ENCODE data around the gene PPP3R1. TPM values are rescaled to one million over a fixed set of nuclear protein-coding genes. Genes with fewer than 3 reads are reported as not detected.
A peak's percentile ranks its signal among the peaks of the same experiment; 100 is the strongest.

The PPP3R1 gene
- total and polyA plus RNA-seq, 2 experiments from 2014 or later = 7.9 to 49.6 TPM

DNA sequence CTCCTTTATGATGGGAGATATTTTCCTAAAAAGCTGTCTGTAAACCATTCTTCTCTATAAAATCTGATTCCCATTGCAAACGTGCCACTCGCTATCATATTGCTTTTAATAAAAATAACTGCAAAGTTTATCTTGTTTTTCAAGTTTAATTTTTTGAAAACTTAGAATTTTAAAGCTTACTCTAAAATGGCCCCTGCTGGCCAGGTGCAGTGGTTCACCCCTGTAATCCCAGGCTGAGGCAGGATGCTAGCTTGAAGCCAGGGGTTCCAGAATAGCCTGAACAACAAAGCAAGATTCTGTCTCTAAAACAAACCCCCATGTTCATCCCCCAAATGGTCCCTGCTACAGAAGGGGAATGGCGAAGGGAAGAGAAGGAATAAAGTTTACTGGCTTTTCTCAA is 41.9 kb upstream of the PPP3R1 start:
- no peak overlapping the region for H3K4me3 Mint-ChIP-seq
- Histone ChIP-seq H3F3A (replicated peaks; ENCODE audit: low read depth) (no peaks in the 10 kb centered on the region), H4K20me1 (replicated peaks; ENCODE audit: insufficient read depth) (no peaks in the 10 kb centered on the region), H3K4me1 (ENCODE audit: insufficient read depth) (no peaks in the 10 kb centered on the region), H2AFZ (no peak overlapping the region), H3K79me2 (replicated peaks; ENCODE audit: insufficient read depth) (no peaks in the 10 kb centered on the region), H3K4me2 (no peak overlapping the region), H3K36me3 (ENCODE audit: insufficient read depth) (no peaks in the 10 kb centered on the region), H3K4me3 (no peak overlapping the region), H3K27ac (ENCODE audit: low read depth) (no peak overlapping the region), H3K27me3 (ENCODE audit: insufficient read depth) (no peaks in the 10 kb centered on the region), H3K9me2 (ENCODE audit: insufficient read depth) (no peaks in the 10 kb centered on the region)
- no peaks in the 10 kb centered on the region for H3K4me1 Mint-ChIP-seq
- DNase-seq (ENCODE audit: low spot score) (peak; percentile 20), ATAC-seq (peak; percentile 70)
- H3K9me3 Mint-ChIP-seq = no peaks in the 10 kb centered on the region
- TF ChIP-seq ZNF331 (CRISPR knock-in tag; IDR thresholded peaks at IDR 0.05; ENCODE audit: low read depth) = no peak
- TF ChIP-seq, protein P1, sequence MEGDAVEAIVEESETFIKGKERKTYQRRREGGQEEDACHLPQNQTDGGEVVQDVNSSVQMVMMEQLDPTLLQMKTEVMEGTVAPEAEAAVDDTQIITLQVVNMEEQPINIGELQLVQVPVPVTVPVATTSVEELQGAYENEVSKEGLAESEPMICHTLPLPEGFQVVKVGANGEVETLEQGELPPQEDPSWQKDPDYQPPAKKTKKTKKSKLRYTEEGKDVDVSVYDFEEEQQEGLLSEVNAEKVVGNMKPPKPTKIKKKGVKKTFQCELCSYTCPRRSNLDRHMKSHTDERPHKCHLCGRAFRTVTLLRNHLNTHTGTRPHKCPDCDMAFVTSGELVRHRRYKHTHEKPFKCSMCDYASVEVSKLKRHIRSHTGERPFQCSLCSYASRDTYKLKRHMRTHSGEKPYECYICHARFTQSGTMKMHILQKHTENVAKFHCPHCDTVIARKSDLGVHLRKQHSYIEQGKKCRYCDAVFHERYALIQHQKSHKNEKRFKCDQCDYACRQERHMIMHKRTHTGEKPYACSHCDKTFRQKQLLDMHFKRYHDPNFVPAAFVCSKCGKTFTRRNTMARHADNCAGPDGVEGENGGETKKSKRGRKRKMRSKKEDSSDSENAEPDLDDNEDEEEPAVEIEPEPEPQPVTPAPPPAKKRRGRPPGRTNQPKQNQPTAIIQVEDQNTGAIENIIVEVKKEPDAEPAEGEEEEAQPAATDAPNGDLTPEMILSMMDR (conservative IDR thresholded peaks at IDR 0.05; ENCODE audit: low read depth in 2 of 2) = peak; percentile 6 to 40; a peak in 2 of 4 replicates
- no peak overlapping the region for H3K27ac Mint-ChIP-seq
- no peaks in the 10 kb centered on the region for H3K27me3 Mint-ChIP-seq (ENCODE audit: insufficient read depth, low read depth, poor library complexity)
- no peaks in the 10 kb centered on the region for H3K36me3 Mint-ChIP-seq (ENCODE audit: low read depth)

DNA sequence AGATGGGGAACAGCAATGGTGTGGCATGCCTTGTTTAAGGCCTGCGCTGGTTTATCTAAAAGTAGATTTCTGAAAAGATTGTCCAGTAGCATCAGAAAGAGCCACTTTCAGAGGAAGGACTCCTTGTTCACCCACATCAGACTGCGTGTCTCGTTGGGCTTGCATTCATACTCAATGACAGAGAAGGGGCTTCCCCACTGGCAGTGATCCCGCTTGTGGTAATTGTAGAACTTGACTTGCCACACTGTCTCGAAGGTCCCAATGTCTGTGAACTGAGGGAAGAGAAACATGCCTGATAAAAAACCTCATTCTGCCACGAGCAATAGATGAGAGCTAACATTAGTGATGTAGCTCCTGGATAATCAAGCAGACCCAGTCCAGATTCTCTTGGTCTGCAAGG is 41.4 kb upstream of the PPP3R1 start:
- DNase-seq (ENCODE audit: low spot score) = no peak
- no peak overlapping the region for H3K4me3 ChIP-seq
- H4K20me1 ChIP-seq (replicated peaks; ENCODE audit: insufficient read depth) = no peaks in the 10 kb centered on the region
- H3K9me2 ChIP-seq (ENCODE audit: insufficient read depth) = no peaks in the 10 kb centered on the region
- H2AFZ ChIP-seq = no peak overlapping the region
- no peaks in the 10 kb centered on the region for H3K9me3 Mint-ChIP-seq
- ATAC-seq = no peak
- no peaks in the 10 kb centered on the region for H3K4me1 ChIP-seq (ENCODE audit: insufficient read depth)
- no peaks in the 10 kb centered on the region for H3K79me2 ChIP-seq (replicated peaks; ENCODE audit: insufficient read depth)
- H3F3A ChIP-seq (replicated peaks; ENCODE audit: low read depth) = no peaks in the 10 kb centered on the region
- no peak overlapping the region for H3K27ac Mint-ChIP-seq
- no peaks in the 10 kb centered on the region for H3K27me3 ChIP-seq (ENCODE audit: insufficient read depth)
- no peak overlapping the region for H3K4me2 ChIP-seq
- H3K36me3 ChIP-seq (ENCODE audit: insufficient read depth) = no peaks in the 10 kb centered on the region
- no peaks in the 10 kb centered on the region for H3K4me1 Mint-ChIP-seq
- H3K4me3 Mint-ChIP-seq = no peak overlapping the region
- no peaks in the 10 kb centered on the region for H3K27me3 Mint-ChIP-seq (ENCODE audit: insufficient read depth, low read depth, poor library complexity)
- H3K27ac ChIP-seq (ENCODE audit: low read depth) = no peak overlapping the region
- no peaks in the 10 kb centered on the region for H3K36me3 Mint-ChIP-seq (ENCODE audit: low read depth)
- TF ChIP-seq, protein P2, sequence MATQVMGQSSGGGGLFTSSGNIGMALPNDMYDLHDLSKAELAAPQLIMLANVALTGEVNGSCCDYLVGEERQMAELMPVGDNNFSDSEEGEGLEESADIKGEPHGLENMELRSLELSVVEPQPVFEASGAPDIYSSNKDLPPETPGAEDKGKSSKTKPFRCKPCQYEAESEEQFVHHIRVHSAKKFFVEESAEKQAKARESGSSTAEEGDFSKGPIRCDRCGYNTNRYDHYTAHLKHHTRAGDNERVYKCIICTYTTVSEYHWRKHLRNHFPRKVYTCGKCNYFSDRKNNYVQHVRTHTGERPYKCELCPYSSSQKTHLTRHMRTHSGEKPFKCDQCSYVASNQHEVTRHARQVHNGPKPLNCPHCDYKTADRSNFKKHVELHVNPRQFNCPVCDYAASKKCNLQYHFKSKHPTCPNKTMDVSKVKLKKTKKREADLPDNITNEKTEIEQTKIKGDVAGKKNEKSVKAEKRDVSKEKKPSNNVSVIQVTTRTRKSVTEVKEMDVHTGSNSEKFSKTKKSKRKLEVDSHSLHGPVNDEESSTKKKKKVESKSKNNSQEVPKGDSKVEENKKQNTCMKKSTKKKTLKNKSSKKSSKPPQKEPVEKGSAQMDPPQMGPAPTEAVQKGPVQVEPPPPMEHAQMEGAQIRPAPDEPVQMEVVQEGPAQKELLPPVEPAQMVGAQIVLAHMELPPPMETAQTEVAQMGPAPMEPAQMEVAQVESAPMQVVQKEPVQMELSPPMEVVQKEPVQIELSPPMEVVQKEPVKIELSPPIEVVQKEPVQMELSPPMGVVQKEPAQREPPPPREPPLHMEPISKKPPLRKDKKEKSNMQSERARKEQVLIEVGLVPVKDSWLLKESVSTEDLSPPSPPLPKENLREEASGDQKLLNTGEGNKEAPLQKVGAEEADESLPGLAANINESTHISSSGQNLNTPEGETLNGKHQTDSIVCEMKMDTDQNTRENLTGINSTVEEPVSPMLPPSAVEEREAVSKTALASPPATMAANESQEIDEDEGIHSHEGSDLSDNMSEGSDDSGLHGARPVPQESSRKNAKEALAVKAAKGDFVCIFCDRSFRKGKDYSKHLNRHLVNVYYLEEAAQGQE (IDR thresholded peaks at IDR 0.05; ENCODE audit: unreplicated experiment) = no peak
- TF ChIP-seq, protein P3, sequence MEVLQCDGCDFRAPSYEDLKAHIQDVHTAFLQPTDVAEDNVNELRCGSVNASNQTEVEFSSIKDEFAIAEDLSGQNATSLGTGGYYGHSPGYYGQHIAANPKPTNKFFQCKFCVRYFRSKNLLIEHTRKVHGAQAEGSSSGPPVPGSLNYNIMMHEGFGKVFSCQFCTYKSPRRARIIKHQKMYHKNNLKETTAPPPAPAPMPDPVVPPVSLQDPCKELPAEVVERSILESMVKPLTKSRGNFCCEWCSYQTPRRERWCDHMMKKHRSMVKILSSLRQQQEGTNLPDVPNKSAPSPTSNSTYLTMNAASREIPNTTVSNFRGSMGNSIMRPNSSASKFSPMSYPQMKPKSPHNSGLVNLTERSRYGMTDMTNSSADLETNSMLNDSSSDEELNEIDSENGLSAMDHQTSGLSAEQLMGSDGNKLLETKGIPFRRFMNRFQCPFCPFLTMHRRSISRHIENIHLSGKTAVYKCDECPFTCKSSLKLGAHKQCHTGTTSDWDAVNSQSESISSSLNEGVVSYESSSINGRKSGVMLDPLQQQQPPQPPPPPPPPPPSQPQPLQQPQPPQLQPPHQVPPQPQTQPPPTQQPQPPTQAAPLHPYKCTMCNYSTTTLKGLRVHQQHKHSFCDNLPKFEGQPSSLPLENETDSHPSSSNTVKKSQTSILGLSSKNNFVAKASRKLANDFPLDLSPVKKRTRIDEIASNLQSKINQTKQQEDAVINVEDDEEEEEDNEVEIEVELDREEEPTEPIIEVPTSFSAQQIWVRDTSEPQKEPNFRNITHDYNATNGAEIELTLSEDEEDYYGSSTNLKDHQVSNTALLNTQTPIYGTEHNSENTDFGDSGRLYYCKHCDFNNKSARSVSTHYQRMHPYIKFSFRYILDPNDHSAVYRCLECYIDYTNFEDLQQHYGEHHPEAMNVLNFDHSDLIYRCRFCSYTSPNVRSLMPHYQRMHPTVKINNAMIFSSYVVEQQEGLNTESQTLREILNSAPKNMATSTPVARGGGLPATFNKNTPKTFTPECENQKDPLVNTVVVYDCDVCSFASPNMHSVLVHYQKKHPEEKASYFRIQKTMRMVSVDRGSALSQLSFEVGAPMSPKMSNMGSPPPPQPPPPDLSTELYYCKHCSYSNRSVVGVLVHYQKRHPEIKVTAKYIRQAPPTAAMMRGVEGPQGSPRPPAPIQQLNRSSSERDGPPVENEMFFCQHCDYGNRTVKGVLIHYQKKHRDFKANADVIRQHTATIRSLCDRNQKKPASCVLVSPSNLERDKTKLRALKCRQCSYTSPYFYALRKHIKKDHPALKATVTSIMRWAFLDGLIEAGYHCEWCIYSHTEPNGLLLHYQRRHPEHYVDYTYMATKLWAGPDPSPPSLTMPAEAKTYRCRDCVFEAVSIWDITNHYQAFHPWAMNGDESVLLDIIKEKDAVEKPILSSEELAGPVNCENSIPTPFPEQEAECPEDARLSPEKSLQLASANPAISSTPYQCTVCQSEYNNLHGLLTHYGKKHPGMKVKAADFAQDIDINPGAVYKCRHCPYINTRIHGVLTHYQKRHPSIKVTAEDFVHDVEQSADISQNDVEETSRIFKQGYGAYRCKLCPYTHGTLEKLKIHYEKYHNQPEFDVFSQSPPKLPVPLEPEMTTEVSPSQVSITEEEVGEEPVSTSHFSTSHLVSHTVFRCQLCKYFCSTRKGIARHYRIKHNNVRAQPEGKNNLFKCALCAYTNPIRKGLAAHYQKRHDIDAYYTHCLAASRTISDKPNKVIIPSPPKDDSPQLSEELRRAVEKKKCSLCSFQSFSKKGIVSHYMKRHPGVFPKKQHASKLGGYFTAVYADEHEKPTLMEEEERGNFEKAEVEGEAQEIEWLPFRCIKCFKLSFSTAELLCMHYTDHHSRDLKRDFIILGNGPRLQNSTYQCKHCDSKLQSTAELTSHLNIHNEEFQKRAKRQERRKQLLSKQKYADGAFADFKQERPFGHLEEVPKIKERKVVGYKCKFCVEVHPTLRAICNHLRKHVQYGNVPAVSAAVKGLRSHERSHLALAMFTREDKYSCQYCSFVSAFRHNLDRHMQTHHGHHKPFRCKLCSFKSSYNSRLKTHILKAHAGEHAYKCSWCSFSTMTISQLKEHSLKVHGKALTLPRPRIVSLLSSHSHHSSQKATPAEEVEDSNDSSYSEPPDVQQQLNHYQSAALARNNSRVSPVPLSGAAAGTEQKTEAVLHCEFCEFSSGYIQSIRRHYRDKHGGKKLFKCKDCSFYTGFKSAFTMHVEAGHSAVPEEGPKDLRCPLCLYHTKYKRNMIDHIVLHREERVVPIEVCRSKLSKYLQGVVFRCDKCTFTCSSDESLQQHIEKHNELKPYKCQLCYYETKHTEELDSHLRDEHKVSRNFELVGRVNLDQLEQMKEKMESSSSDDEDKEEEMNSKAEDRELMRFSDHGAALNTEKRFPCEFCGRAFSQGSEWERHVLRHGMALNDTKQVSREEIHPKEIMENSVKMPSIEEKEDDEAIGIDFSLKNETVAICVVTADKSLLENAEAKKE (CRISPR knock-in tag; IDR thresholded peaks at IDR 0.05) = no peak
- no peak for TF ChIP-seq JUNB (IDR thresholded peaks at IDR 0.05; ENCODE audit: unreplicated experiment)
- TF ChIP-seq EZH2phosphoT487 (IDR thresholded peaks at IDR 0.05; ENCODE audit: unreplicated experiment) = no peak
- TF ChIP-seq, protein P1 (conservative IDR thresholded peaks at IDR 0.05; ENCODE audit: low read depth in 2 of 2) = no peak
- TF ChIP-seq STAT1 (IDR thresholded peaks at IDR 0.05; ENCODE audit: unreplicated experiment) = no peak
- TF ChIP-seq ZNF114 (CRISPR knock-in tag; IDR thresholded peaks at IDR 0.05) = no peak
- no peak for TF ChIP-seq ZNF331 (CRISPR knock-in tag; IDR thresholded peaks at IDR 0.05; ENCODE audit: low read depth)
